HepG2 (cell line): ENCODE results near the gene RPL5. TPM values are rescaled to one million over a fixed set of nuclear protein-coding genes. Genes with fewer than 3 reads are reported as not detected.

Experiments used
- ATAC-seq: fragments of 200-7000 bp; cut with Tn5 transposase; 3 replicates; pipeline ENCODE4 v1.9.1; 2020; ENCODE audit warnings: mild to moderate bottlenecking, moderate library complexity
- BruUV-seq: library from RNA; stranded (reverse); fragments of 400-500 nt; replicated peaks from 2 replicates; lab custom pipeline; 2021; lab: Mats Ljungman, UMichigan
- CTCF ChIA-PET: fragments of 300-600 bp; formaldehyde crosslinking; extraction: SDS; loops from one replicate; lab custom pipeline; 2021; ENCODE audit warnings: low total read pairs, inconsistent platforms, low intra/inter-chr PET ratio; lab: Yijun Ruan, JAX
- POLR2A ChIA-PET: fragments of 350-600 bp; sonication (Branson Sonifier 250); formaldehyde crosslinking; loops from one replicate; lab custom pipeline; 2020; ENCODE audit warnings: antibody characterized with exemption, inconsistent platforms; lab: Yijun Ruan, JAX
- DNase-seq: peaks from one replicate; pipeline ENCODE4 v3.0.0-alpha.2; 2015; ENCODE audit warnings: low spot score
- FAIRE-seq: peaks from 3 replicates; lab custom pipeline; 2011; peaks lifted over from hg19 to GRCh38; lab: Jason Lieb, UNC
- H2AFZ ChIP-seq: one replicate; pipeline ENCODE4 v1.6.1; 2011; ENCODE audit warnings: low read length, inconsistent platforms
- H3K27ac ChIP-seq: fragments of 300-600 bp; 3 replicates; pipeline ENCODE4 v1.8.0; 2011; ENCODE audit warnings: mixed run types, mild to moderate bottlenecking, mixed read lengths, low read length, inconsistent platforms; ENCODE audit not compliant: insufficient read depth; ENCODE audit errors: extremely low read length
- H3K27me3 ChIP-seq, 2 experiments: fragments of 200-600 bp in 1 of 2; 2 replicates in 1 of 2; 3 replicates in 1 of 2; pipeline versions ENCODE4 v1.6.0 to v1.8.0; 2011; ENCODE audit warnings: low read length in 2 of 2, mild to moderate bottlenecking in 2 of 2, moderate library complexity in 2 of 2, inconsistent platforms in 1 of 2; ENCODE audit not compliant: insufficient read depth in 2 of 2, control insufficient read depth in 1 of 2
- H3K36me3 ChIP-seq, 2 experiments: fragments of 200-600 bp in 1 of 2; replicated peaks in 1 of 2; 2 replicates in 1 of 2; 3 replicates in 1 of 2; pipeline versions ENCODE4 v1.5.1 to v1.8.0; 2011; ENCODE audit warnings: low read length in 2 of 2, inconsistent platforms in 1 of 2; ENCODE audit not compliant: insufficient read depth in 2 of 2, control insufficient read depth in 1 of 2
- H3K4me1 ChIP-seq: 2 replicates; pipeline ENCODE4 v1.5.1; 2012; ENCODE audit warnings: low read length, inconsistent platforms; ENCODE audit not compliant: insufficient read depth
- H3K4me2 ChIP-seq: 2 replicates; pipeline ENCODE4 v1.6.0; 2011; ENCODE audit warnings: low read depth, low read length, inconsistent platforms
- H3K4me3 ChIP-seq, 3 experiments: fragments of 200-600 bp in 1 of 3; sonication (generic), shearing (Covaris generic) in 1 of 3; replicated peaks in 1 of 3; 2 replicates each; pipeline ENCODE4 v1.5.1; 2011 to 2016; ENCODE audit warnings: low read length in 3 of 3, inconsistent platforms in 2 of 3, low read depth in 2 of 3, mild to moderate bottlenecking in 2 of 3, control low read depth in 1 of 3, mixed read lengths in 1 of 3; ENCODE audit not compliant: insufficient read depth in 1 of 3
- H3K79me2 ChIP-seq: one replicate; pipeline ENCODE4 v1.6.1; 2011; ENCODE audit warnings: low read length, inconsistent platforms; ENCODE audit not compliant: insufficient read depth
- H3K9ac ChIP-seq: 2 replicates; pipeline ENCODE4 v1.6.0; 2011; ENCODE audit warnings: mild to moderate bottlenecking, low read depth, low read length, inconsistent platforms; ENCODE audit not compliant: insufficient read depth
- H3K9me3 ChIP-seq: 2 replicates; pipeline ENCODE4 v1.5.1; 2012; ENCODE audit warnings: mild to moderate bottlenecking, low read length
- H4K20me1 ChIP-seq: 2 replicates; pipeline ENCODE4 v1.6.0; 2011; ENCODE audit warnings: inconsistent platforms, mild to moderate bottlenecking, low read length, moderate library complexity; ENCODE audit not compliant: insufficient read depth
- JDP2 ChIP-seq: sonication (generic); formaldehyde crosslinking; IDR thresholded peaks from 2 replicates; pipeline ENCODE4 v1.8.1; 2022; ENCODE audit warnings: missing genetic modification reagents, borderline replicate concordance
- KIAA2018 ChIP-seq: sonication (generic); formaldehyde crosslinking; IDR thresholded peaks from 2 replicates; pipeline ENCODE4 v1.5.0; 2020; ENCODE audit warnings: mild to moderate bottlenecking, missing genetic modification reagents, borderline replicate concordance
- MAZ ChIP-seq, 2 experiments: sonication (generic) in 1 of 2; formaldehyde crosslinking in 1 of 2; IDR thresholded peaks; 2 replicates each; pipeline versions ENCODE4 v1.5.0 to v1.6.1; 2012 to 2020; ENCODE audit warnings: low read depth in 2 of 2, mild to moderate bottlenecking in 2 of 2, borderline replicate concordance in 1 of 2, improper control_type of control experiment in 1 of 2, low read length in 1 of 2, missing genetic modification reagents in 1 of 2, moderate library complexity in 1 of 2
- MYNN ChIP-seq: sonication (generic); formaldehyde crosslinking; IDR thresholded peaks from 2 replicates; pipeline ENCODE4 v1.4.0; 2020; ENCODE audit warnings: mild to moderate bottlenecking, low read depth, missing genetic modification reagents
- THAP11 ChIP-seq: IDR thresholded peaks from 2 replicates; pipeline ENCODE4 v1.6.1; 2016; ENCODE audit warnings: missing biosample characterization, missing genetic modification reagents
- ZBTB7A ChIP-seq: sonication (generic); formaldehyde crosslinking; IDR thresholded peaks from 2 replicates; pipeline ENCODE4 v1.8.0; 2022; ENCODE audit warnings: mild to moderate bottlenecking, missing genetic modification reagents
- ZNF143 ChIP-seq: sonication (generic); formaldehyde crosslinking; IDR thresholded peaks from 2 replicates; pipeline ENCODE4 v1.4.0; 2020; ENCODE audit warnings: missing genetic modification reagents
- ZNF484 ChIP-seq: sonication (generic); formaldehyde crosslinking; IDR thresholded peaks from 2 replicates; pipeline ENCODE4 v1.5.1; 2020; ENCODE audit warnings: mild to moderate bottlenecking, low read depth, missing genetic modification reagents, borderline replicate concordance
- ZNF639 ChIP-seq: conservative IDR thresholded peaks from 2 replicates; pipeline ENCODE4 v1.6.1; 2018; ENCODE audit warnings: missing genetic modification reagents
- ZNF75D ChIP-seq: sonication (generic); formaldehyde crosslinking; IDR thresholded peaks from 2 replicates; pipeline ENCODE4 v1.8.1; 2023; ENCODE audit warnings: missing genetic modification reagents, mild to moderate bottlenecking, borderline replicate concordance
- in situ Hi-C: cut with HindIII; loops from 2 replicates; pipeline ENCODE4 v1.10.0; 2017; ENCODE audit warnings: low pct_unique_long_range_greater_than_20kb; ENCODE audit not compliant: extremely low pct_ligation_motif_present
- intact Hi-C: fragments of 100-400 bp; cut with micrococcal nuclease; formaldehyde crosslinking; loops from one replicate; pipeline ENCODE4 v1.10.0; 2022; ENCODE audit not compliant: unreplicated experiment
- polyA plus RNA-seq, 8 experiments: library from polyadenylated mRNA; depleted of rRNA in 3 of 8; stranded (reverse) in 7 of 8; unstranded in 1 of 8; fragments of >200 nt; fragmentation: Illumina TruSeq in 4 of 8; extraction: Trizol in 4 of 8; gene quantifications; 2 replicates each; pipeline versions ENCODE4 v1.2.1 to v1.2.3, GENCODE V29; 2011 to 2016; ENCODE audit warnings: low read depth in 4 of 8, missing spikeins in 1 of 8, mixed read lengths in 1 of 8; ENCODE audit not compliant: insufficient read depth in 1 of 8
- total RNA-seq, 5 experiments: library from RNA; depleted of rRNA; stranded (reverse); fragments of >200 nt; fragmentation: Illumina TruSeq; extraction: Trizol; gene quantifications; 2 replicates each; pipeline ENCODE4 v1.2.3, GENCODE V29; 2016; ENCODE audit warnings: low read depth in 1 of 5

Gene RPL5
- total and polyA plus RNA-seq, 2 of the 13 experiments (the other 11 are each of a cell fraction or from before 2014, with no cell fraction given) = 2,304 to 2,520 TPM

GRCh38 chr1:92854101-92854785, 22.4 kb downstream of the RPL5 start:
- FAIRE-seq = no peak
- H3K36me3 ChIP-seq = peaks cover 1 to 4% of the 10 kb centered on the region in 2 experiments; a peak in 3 of 5 replicates
- no peak overlapping the region for H3K27ac ChIP-seq
- no peaks in the 10 kb centered on the region for H3K9me3 ChIP-seq
- DNase-seq = no peak
- H4K20me1 ChIP-seq = no peaks in the 10 kb centered on the region
- BruUV-seq = no TSS peak
- H3K79me2 ChIP-seq = no peaks in the 10 kb centered on the region
- H3K27me3 ChIP-seq = no peaks in the 10 kb centered on the region
- POLR2A ChIA-PET = no interaction called here
- H3K4me1 ChIP-seq = peaks cover 9% of the 10 kb centered on the region
- no peak for ATAC-seq
- H3K4me2 ChIP-seq = no peak overlapping the region
- in situ Hi-C loops (no loop called here), intact Hi-C loops (no loop called here)
- no peak for TF ChIP-seq ZNF639 (CRISPR knock-in tag)
- TF ChIP-seq THAP11 (CRISPR knock-in tag) = no peak
- no peak for TF ChIP-seq ZNF484
- no peak for TF ChIP-seq MYNN (CRISPR knock-in tag)
- no peak for TF ChIP-seq JDP2 (CRISPR knock-in tag)
- TF ChIP-seq ZBTB7A = no peak
- no peak for TF ChIP-seq KIAA2018 (CRISPR knock-in tag)
- TF ChIP-seq ZNF143 = no peak
- no peak for TF ChIP-seq MAZ (IDR thresholded peaks at IDR 0.05; ENCODE audit: borderline replicate concordance, low read depth, low read length)
- TF ChIP-seq MAZ (CRISPR knock-in tag; IDR thresholded peaks at IDR 0.05; ENCODE audit: low read depth) = no peak
- TF ChIP-seq ZNF75D = no peak
- TF ChIP-seq, all 625 proteins: peak for 0
- Histone ChIP-seq H3K9ac (no peak overlapping the region), H2AFZ (no peak overlapping the region), H3K4me3 (no peak overlapping the region)
- CTCF ChIA-PET = no interaction called here
